Osteocyte (in vitro differentiated cells): ENCODE data around the gene ANAPC16. TPM values are rescaled to one million over a fixed set of nuclear protein-coding genes. Genes with fewer than 3 reads are reported as not detected.

Experiments
- DNase-seq: peaks from one replicate; pipeline ENCODE4 v3.0.0; 2021; ENCODE audit warnings: mixed read lengths; ENCODE audit not compliant: unreplicated experiment; ENCODE audit errors: extremely low spot score
- H3K27ac Mint-ChIP-seq: one replicate; pipeline ENCODE4 v1.8.0; 2021; ENCODE audit warnings: mild to moderate bottlenecking, mixed read lengths; ENCODE audit not compliant: unreplicated experiment
- H3K27me3 Mint-ChIP-seq: one replicate; pipeline ENCODE4 v1.8.0; 2021; ENCODE audit warnings: mixed read lengths; ENCODE audit not compliant: unreplicated experiment
- H3K36me3 Mint-ChIP-seq: one replicate; pipeline ENCODE4 v1.8.0; 2021; ENCODE audit warnings: mixed read lengths; ENCODE audit not compliant: unreplicated experiment
- H3K4me1 Mint-ChIP-seq: one replicate; pipeline ENCODE4 v1.8.0; 2021; ENCODE audit warnings: mixed read lengths; ENCODE audit not compliant: unreplicated experiment
- H3K4me3 Mint-ChIP-seq: one replicate; pipeline ENCODE4 v1.8.0; 2021; ENCODE audit warnings: mild to moderate bottlenecking, moderate library complexity, mixed read lengths; ENCODE audit not compliant: unreplicated experiment
- H3K9me3 Mint-ChIP-seq: one replicate; pipeline ENCODE4 v1.8.0; 2021; ENCODE audit warnings: mixed read lengths; ENCODE audit not compliant: unreplicated experiment
- CTCF ChIP-seq: fragments of 200-600 bp; sonication (generic); IDR thresholded peaks from 2 replicates; pipeline ENCODE4 v1.5.0; 2021; ENCODE audit warnings: antibody characterized with exemption, mild to moderate bottlenecking, moderate library complexity
- total RNA-seq: library from RNA; stranded (reverse); gene quantifications from 2 replicates; pipeline ENCODE4 v1.2.1, GENCODE V29; 2021

Gene ANAPC16
- total RNA-seq, 1 donor from 2014 or later = 70.3 TPM

GRCh38 chr10:72218325-72218724 lies 2.5 kb downstream of the ANAPC16 start:
- peaks cover 37% of the 10 kb centered on the region for H3K4me1 Mint-ChIP-seq
- H3K27me3 Mint-ChIP-seq = no peaks in the 10 kb centered on the region
- peaks cover 4% of the 10 kb centered on the region for H3K36me3 Mint-ChIP-seq
- H3K9me3 Mint-ChIP-seq = no peaks in the 10 kb centered on the region
- peak overlapping the region; percentile 27 for H3K27ac Mint-ChIP-seq
- DNase-seq = no peak
- H3K4me3 Mint-ChIP-seq = no peak overlapping the region
- TF ChIP-seq CTCF = no peak

DNA sequence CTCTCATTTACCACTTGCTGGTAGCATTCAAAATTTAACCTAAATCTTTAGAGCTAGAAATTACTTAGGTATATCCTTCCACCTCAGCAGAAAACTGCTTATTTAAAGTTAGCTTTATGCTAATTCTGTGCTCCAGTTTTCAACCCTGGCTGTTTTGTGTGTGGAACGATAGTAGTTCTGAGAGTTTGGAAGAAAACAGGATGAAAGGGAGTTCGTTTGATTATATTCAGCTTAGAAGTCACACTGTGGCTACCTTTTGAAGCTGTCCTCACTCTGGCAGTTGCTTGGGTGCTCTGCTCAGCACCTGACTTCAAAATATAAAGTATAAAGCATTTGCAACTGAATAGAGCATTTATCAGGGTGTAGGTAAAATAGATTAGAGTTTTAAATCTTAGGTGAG lies 2.9 kb downstream of the ANAPC16 start:
- Mint-ChIP-seq H3K27me3 (no peaks in the 10 kb centered on the region), H3K27ac (peak overlapping the region; percentile 73), H3K9me3 (no peaks in the 10 kb centered on the region), H3K4me3 (no peak overlapping the region), H3K4me1 (peaks cover 41% of the 10 kb centered on the region), H3K36me3 (peaks cover 4% of the 10 kb centered on the region)
- TF ChIP-seq CTCF = no peak
- no peak for DNase-seq

DNA sequence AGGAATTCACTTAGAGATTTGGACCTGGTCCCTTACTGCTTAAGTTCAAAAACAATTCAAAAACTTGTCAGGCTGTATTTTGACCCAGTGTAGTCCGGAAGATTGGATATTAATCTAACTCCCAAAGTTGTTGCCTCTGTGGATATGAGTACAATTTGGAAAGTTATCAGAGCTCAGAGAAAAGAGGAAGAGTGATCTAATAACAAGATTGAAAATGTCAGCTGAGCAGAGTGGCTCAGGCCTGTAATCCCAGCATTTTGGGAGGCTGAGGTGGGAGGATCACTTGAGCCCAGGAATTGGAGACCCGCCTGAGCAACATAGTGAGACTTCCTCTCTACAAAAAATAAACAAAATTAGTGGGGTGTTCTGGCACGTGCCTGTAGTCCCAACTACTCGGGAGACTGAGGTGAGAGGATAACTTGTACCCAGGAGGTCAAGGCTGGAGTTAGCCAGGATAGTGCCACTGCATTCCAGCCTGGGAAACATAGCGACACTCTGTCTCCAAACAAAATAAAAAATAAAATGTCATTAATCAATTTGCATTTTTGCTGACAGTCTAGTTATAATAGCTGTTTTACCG lies 3.5 kb downstream of the ANAPC16 start:
- TF ChIP-seq CTCF = no peak
- Mint-ChIP-seq H3K27me3 (no peaks in the 10 kb centered on the region), H3K27ac (peak overlapping the region; percentile 73), H3K36me3 (peaks cover 9% of the 10 kb centered on the region), H3K9me3 (no peaks in the 10 kb centered on the region), H3K4me3 (no peak overlapping the region), H3K4me1 (peaks cover 45% of the 10 kb centered on the region)
- DNase-seq = no peak

DNA sequence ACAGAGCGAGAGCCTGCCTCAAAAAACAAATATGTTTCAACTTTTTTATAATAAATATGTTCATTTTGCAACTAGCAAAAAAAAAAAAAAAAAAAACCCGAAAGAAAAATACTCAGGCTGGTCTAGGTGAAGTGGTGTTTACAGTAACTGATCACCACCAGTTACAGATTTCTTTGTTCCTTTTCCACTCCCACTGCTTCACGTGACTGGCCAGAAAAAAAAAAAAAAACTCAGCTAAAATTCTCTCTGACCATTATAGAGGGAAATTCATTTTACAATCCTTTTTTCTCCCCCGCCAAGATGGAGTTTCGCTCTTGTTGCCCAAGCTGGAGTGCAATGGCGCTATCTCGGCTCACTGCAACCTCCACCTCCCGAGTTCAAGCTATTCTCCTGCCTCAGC lies 4.8 kb downstream of the ANAPC16 start:
- TF ChIP-seq CTCF = no peak
- Mint-ChIP-seq H3K36me3 (peaks cover 9% of the 10 kb centered on the region), H3K4me3 (no peak overlapping the region), H3K27me3 (no peaks in the 10 kb centered on the region), H3K9me3 (no peaks in the 10 kb centered on the region), H3K27ac (no peak overlapping the region), H3K4me1 (peaks cover 33% of the 10 kb centered on the region)
- DNase-seq = no peak

GRCh38 chr10:72221278-72221677 lies 5.5 kb downstream of the ANAPC16 start:
- Mint-ChIP-seq H3K4me3 (no peak overlapping the region), H3K4me1 (peaks cover 33% of the 10 kb centered on the region), H3K9me3 (no peaks in the 10 kb centered on the region), H3K36me3 (peaks cover 9% of the 10 kb centered on the region), H3K27ac (no peak overlapping the region), H3K27me3 (no peaks in the 10 kb centered on the region)
- TF ChIP-seq CTCF = no peak
- no peak for DNase-seq
